ENCODE data around the gene ZNF426. TPM values are rescaled to one million over a fixed set of nuclear protein-coding genes. Genes with fewer than 3 reads are reported as not detected.

Gene ZNF426
- total and polyA plus RNA-seq, 4 experiments from 2014 or later, result 11.7 to 18.2 (median 17.4) TPM

- CTCF ChIA-PET (ENCODE audit: partially characterized antibody), result interaction anchor here (1.1 kb wide), 1 partner anchor 242 kb away, joined by 3 read pairs; no protein-coding TSS in a partner anchor
- peaks cover 60 to 68% of the 10 kb centered on the region in 2 donors for H3K36me3 Mint-ChIP-seq
Observed at GRCh38 chr19:9535934-9536333, 2.5 kb downstream of the ZNF426 start.

GRCh38 chr19:9531933-9532332, 6.5 kb downstream of the ZNF426 start:
- no peak overlapping the region for H3K4me3 ChIP-seq (ENCODE audit: low read length in 2 of 2)
- H3K36me3 Mint-ChIP-seq, result peaks cover 84 to 87% of the 10 kb centered on the region in 2 donors
- H3K27ac ChIP-seq (ENCODE audit: low read depth, low read length), result no peak overlapping the region
- no peaks in the 10 kb centered on the region for H3K27me3 Mint-ChIP-seq
- DNase-seq, result no peak
- no peak overlapping the region for H3K27ac Mint-ChIP-seq
- intact Hi-C loops (cut with micrococcal nuclease), result no loop called here
- H3K27me3 ChIP-seq (ENCODE audit: insufficient read depth, low read length), result no peaks in the 10 kb centered on the region
- H3K4me3 Mint-ChIP-seq, result no peak overlapping the region
- peaks cover 70% of the 10 kb centered on the region for H3K36me3 ChIP-seq (ENCODE audit: insufficient read depth, low read length)
- POLR2A ChIA-PET (ENCODE audit: partially characterized antibody), result no interaction called here
- H3K9me3 Mint-ChIP-seq, result peaks cover 0 to 90% (median 79%) of the 10 kb centered on the region in 8 donors
- H3K4me1 Mint-ChIP-seq, result peaks cover 0 to 7% (median 2%) of the 10 kb centered on the region in 4 donors
- peaks cover 4 to 39% of the 10 kb centered on the region in 2 donors for H3K9me3 ChIP-seq (ENCODE audit: control insufficient read depth in 1 of 2, low read length in 2 of 2)
- no peaks in the 10 kb centered on the region for H3K4me1 ChIP-seq (ENCODE audit: insufficient read depth, low read length)
- CTCF ChIA-PET (ENCODE audit: partially characterized antibody), result no interaction called here

More at GRCh38 chr19:9535934-9536333, 2.5 kb downstream of the ZNF426 start:
- no peak overlapping the region for H3K4me3 ChIP-seq (ENCODE audit: low read length in 2 of 2)
- Mint-ChIP-seq H3K9me3 (peaks cover 0 to 68% (median 61%) of the 10 kb centered on the region in 8 donors), H3K4me1 (peaks cover 14 to 36% (median 25%) of the 10 kb centered on the region in 4 donors), H3K27ac (no peak overlapping the region), H3K27me3 (no peaks in the 10 kb centered on the region), H3K4me3 (peak overlapping the region in 5 of 8 donors; percentile 33 to 49 (median 39))
- H3K27me3 ChIP-seq (ENCODE audit: insufficient read depth, low read length), result no peaks in the 10 kb centered on the region
- peaks cover 44% of the 10 kb centered on the region for H3K36me3 ChIP-seq (ENCODE audit: insufficient read depth, low read length)
- intact Hi-C loops (cut with micrococcal nuclease), result loop anchor here (5.0 kb wide), 1 partner anchor 99 kb away; the partner anchor contains the start of gene ZNF266
- DNase-seq, result no peak
- peaks cover 12% of the 10 kb centered on the region for H3K4me1 ChIP-seq (ENCODE audit: insufficient read depth, low read length)
- POLR2A ChIA-PET (ENCODE audit: partially characterized antibody), result no interaction called here
- H3K27ac ChIP-seq (ENCODE audit: low read depth, low read length), result no peak overlapping the region
- H3K9me3 ChIP-seq (ENCODE audit: control insufficient read depth in 1 of 2, low read length in 2 of 2), result peaks cover 4 to 5% of the 10 kb centered on the region in 2 donors

- Histone ChIP-seq H3K4me1 (ENCODE audit: insufficient read depth, low read length) (no peaks in the 10 kb centered on the region), H3K27ac (ENCODE audit: low read depth, low read length) (no peak overlapping the region), H3K9me3 (ENCODE audit: control insufficient read depth in 1 of 2, low read length in 2 of 2) (peaks cover 0 to 57% of the 10 kb centered on the region in 2 donors), H3K36me3 (ENCODE audit: insufficient read depth, low read length) (peaks cover 52% of the 10 kb centered on the region), H3K27me3 (ENCODE audit: insufficient read depth, low read length) (no peaks in the 10 kb centered on the region), H3K4me3 (ENCODE audit: low read length in 2 of 2) (peak overlapping the region in 1 of 2 donors; percentile 5)
- intact Hi-C loops (cut with micrococcal nuclease), result no loop called here
- no peak overlapping the region for H3K27ac Mint-ChIP-seq
- no peaks in the 10 kb centered on the region for H3K27me3 Mint-ChIP-seq
- H3K9me3 Mint-ChIP-seq, result peaks cover 0 to 95% (median 88%) of the 10 kb centered on the region in 8 donors
- H3K4me1 Mint-ChIP-seq, result peaks cover 0 to 1% (median 0%) of the 10 kb centered on the region in 4 donors
- DNase-seq, result no peak
- ChIA-PET POLR2A (ENCODE audit: partially characterized antibody) (no interaction called here), CTCF (ENCODE audit: partially characterized antibody) (no interaction called here)
- peaks cover 70 to 73% of the 10 kb centered on the region in 2 donors for H3K36me3 Mint-ChIP-seq
- no peak overlapping the region for H3K4me3 Mint-ChIP-seq
Observed at GRCh38 chr19:9528757-9529336, 9.6 kb downstream of the ZNF426 start.

GRCh38 chr19:9523885-9524474, 14.5 kb downstream of the ZNF426 start:
- POLR2A ChIA-PET (ENCODE audit: partially characterized antibody), result no interaction called here
- intact Hi-C loops (cut with micrococcal nuclease), result no loop called here
- Mint-ChIP-seq H3K27ac (no peak overlapping the region), H3K9me3 (peaks cover 0 to 94% (median 77%) of the 10 kb centered on the region in 8 donors), H3K36me3 (peaks cover 44% of the 10 kb centered on the region in 2 donors), H3K27me3 (no peaks in the 10 kb centered on the region), H3K4me3 (no peak overlapping the region), H3K4me1 (no peaks in the 10 kb centered on the region)
- Histone ChIP-seq H3K4me1 (ENCODE audit: insufficient read depth, low read length) (no peaks in the 10 kb centered on the region), H3K27ac (ENCODE audit: low read depth, low read length) (no peak overlapping the region), H3K27me3 (ENCODE audit: insufficient read depth, low read length) (no peaks in the 10 kb centered on the region), H3K9me3 (ENCODE audit: control insufficient read depth in 1 of 2, low read length in 2 of 2) (peaks cover 0 to 58% of the 10 kb centered on the region in 2 donors), H3K4me3 (ENCODE audit: low read length in 2 of 2) (no peak overlapping the region), H3K36me3 (ENCODE audit: insufficient read depth, low read length) (peaks cover 9% of the 10 kb centered on the region)
- CTCF ChIA-PET (ENCODE audit: partially characterized antibody), result no interaction called here
- DNase-seq, result no peak

- H3K27me3 Mint-ChIP-seq, result no peaks in the 10 kb centered on the region
Observed at GRCh38 chr19:9507285-9507684, 31.2 kb downstream of the ZNF426 start.

GRCh38 chr19:9500796-9501195, 37.6 kb downstream of the ZNF426 start:
- peaks cover 0 to 12% (median under 1%) of the 10 kb centered on the region in 4 donors for H3K4me1 Mint-ChIP-seq
- H3K27me3 Mint-ChIP-seq, result no peaks in the 10 kb centered on the region
- no peaks in the 10 kb centered on the region for H3K4me1 ChIP-seq (ENCODE audit: insufficient read depth, low read length)
- DNase-seq, result no peak
- peaks cover 5 to 7% of the 10 kb centered on the region in 2 donors for H3K36me3 Mint-ChIP-seq
- intact Hi-C loops (cut with micrococcal nuclease), result no loop called here
- H3K36me3 ChIP-seq (ENCODE audit: insufficient read depth, low read length), result no peaks in the 10 kb centered on the region
- H3K27ac ChIP-seq (ENCODE audit: low read depth, low read length), result no peak overlapping the region
- peaks cover 0 to 18% of the 10 kb centered on the region in 2 donors for H3K9me3 ChIP-seq (ENCODE audit: control insufficient read depth in 1 of 2, low read length in 2 of 2)
- no peak overlapping the region for H3K27ac Mint-ChIP-seq
- H3K9me3 Mint-ChIP-seq, result peaks cover 0 to 90% (median 75%) of the 10 kb centered on the region in 8 donors
- CTCF ChIA-PET (ENCODE audit: partially characterized antibody), result no interaction called here
- H3K4me3 Mint-ChIP-seq, result no peak overlapping the region
- POLR2A ChIA-PET (ENCODE audit: partially characterized antibody), result no interaction called here
- H3K27me3 ChIP-seq (ENCODE audit: insufficient read depth, low read length), result no peaks in the 10 kb centered on the region
- no peak overlapping the region for H3K4me3 ChIP-seq (ENCODE audit: low read length in 2 of 2)

More at GRCh38 chr19:9507285-9507684, 31.2 kb downstream of the ZNF426 start:
- H3K9me3 Mint-ChIP-seq, result peaks cover 5 to 82% (median 71%) of the 10 kb centered on the region in 8 donors
- peaks cover 11 to 15% of the 10 kb centered on the region in 2 donors for H3K36me3 Mint-ChIP-seq
- no peaks in the 10 kb centered on the region for H3K27me3 ChIP-seq (ENCODE audit: insufficient read depth, low read length)
- intact Hi-C loops (cut with micrococcal nuclease), result no loop called here
- POLR2A ChIA-PET (ENCODE audit: partially characterized antibody), result no interaction called here
- no peaks in the 10 kb centered on the region for H3K36me3 ChIP-seq (ENCODE audit: insufficient read depth, low read length)
- peaks cover 0 to 21% of the 10 kb centered on the region in 2 donors for H3K9me3 ChIP-seq (ENCODE audit: control insufficient read depth in 1 of 2, low read length in 2 of 2)
- H3K4me1 ChIP-seq (ENCODE audit: insufficient read depth, low read length), result no peaks in the 10 kb centered on the region
- CTCF ChIA-PET (ENCODE audit: partially characterized antibody), result no interaction called here
- no peak overlapping the region for H3K4me3 Mint-ChIP-seq
- no peak overlapping the region for H3K4me3 ChIP-seq (ENCODE audit: low read length in 2 of 2)
- no peak overlapping the region for H3K27ac ChIP-seq (ENCODE audit: low read depth, low read length)
- no peak for DNase-seq
- no peak overlapping the region for H3K27ac Mint-ChIP-seq
- H3K4me1 Mint-ChIP-seq, result no peaks in the 10 kb centered on the region

GRCh38 chr19:9498183-9498902, 40.1 kb downstream of the ZNF426 start, which contains the start of gene ZNF560:
Gene ZNF560 (minus strand): TSS chr19:9498616. CDS start chr19:9475313, 23,303 bp downstream.
- Mint-ChIP-seq H3K4me3 (peak within 1 kb of the TSS in 4 of 8 donors; percentile 15 to 63 (median 54)), H3K4me1 (peaks cover 0 to 12% (median under 1%) of the 10 kb centered on the region in 4 donors), H3K27ac (no peak within 1 kb of the TSS), H3K9me3 (peaks cover 0 to 82% (median 66%) of the 10 kb centered on the region in 8 donors), H3K27me3 (no peaks in the 10 kb centered on the region), H3K36me3 (peaks cover 7 to 8% of the 10 kb centered on the region in 2 donors)
- intact Hi-C loops (cut with micrococcal nuclease), result no loop called here
- H3K4me1 ChIP-seq (ENCODE audit: insufficient read depth, low read length), result no peaks in the 10 kb centered on the region
- ChIA-PET CTCF (ENCODE audit: partially characterized antibody) (no interaction called here), POLR2A (ENCODE audit: partially characterized antibody) (no interaction called here)
- DNase-seq, result no peak
- no peak within 1 kb of the TSS for H3K27ac ChIP-seq (ENCODE audit: low read depth, low read length)
- H3K36me3 ChIP-seq (ENCODE audit: insufficient read depth, low read length), result no peaks in the 10 kb centered on the region
- peaks cover 0 to 14% of the 10 kb centered on the region in 2 donors for H3K9me3 ChIP-seq (ENCODE audit: control insufficient read depth in 1 of 2, low read length in 2 of 2)
- no peaks in the 10 kb centered on the region for H3K27me3 ChIP-seq (ENCODE audit: insufficient read depth, low read length)
- no peak within 1 kb of the TSS for H3K4me3 ChIP-seq (ENCODE audit: low read length in 2 of 2)
